ENCODE results near the gene ZNF547. TPM values are rescaled to one million over a fixed set of nuclear protein-coding genes. Genes with fewer than 3 reads are reported as not detected.

Gene ZNF547
- polyA plus RNA-seq (ENCODE audit: insufficient read length): 7.3 TPM
- long read RNA-seq, donor 1, partial matches to known transcripts: 0 of 1 reads
- long read RNA-seq, donor 1, other reads (novel, unspliced or antisense): 0 of 1 reads
- long read RNA-seq, donor 2, partial matches to known transcripts: 0 of 1 reads
- long read RNA-seq, donor 2, other reads (novel, unspliced or antisense): 0 of 1 reads
- long read RNA-seq, donor 3, partial matches to known transcripts: 0 of 1 reads
- long read RNA-seq, donor 3, other reads (novel, unspliced or antisense): 0 of 1 reads
- long read RNA-seq, donor 4: 0 reads
- long read RNA-seq, donor 5: 0 reads
- long read RNA-seq, donor 6: 0 reads
- long read RNA-seq, donor 7, partial matches to known transcripts: 0 of 1 reads
- long read RNA-seq, donor 7, other reads (novel, unspliced or antisense): 0 of 1 reads
- long read RNA-seq, donor 8, partial matches to known transcripts: 0 of 1 reads
- long read RNA-seq, donor 8, other reads (novel, unspliced or antisense): 0 of 1 reads

- peak; percentile 99 for DNase-seq
These were observed at the start of gene ZNF547, which contains the start of gene TRAPPC2B for GRCh38 chr19:57362997-57363687. Gene ZNF547, plus strand, starts transcription at chr19:57363551. Its CDS starts 5,005 bp downstream, at chr19:57368556. Gene TRAPPC2B, plus strand, starts transcription at chr19:57363551. Its CDS starts 1,283 bp downstream, at chr19:57364834.

- no peak for DNase-seq
These were observed 49.2 kb upstream of the ZNF547 start for GRCh38 chr19:57314146-57314545.

- DNase-seq: no peak
These were observed 45.8 kb upstream of the ZNF547 start for GRCh38 chr19:57317503-57317902.

- no peak for DNase-seq
These were observed 43.5 kb upstream of the ZNF547 start for GRCh38 chr19:57319869-57320179.

GRCh38 chr19:57320180-57321084, 42.9 kb upstream of the ZNF547 start, which contains the start of gene ZNF543:
Gene ZNF543, plus strand, starts transcription at chr19:57320472. Its CDS starts 382 bp downstream, at chr19:57320854.
- peak; percentile 96 for DNase-seq

GRCh38 chr19:57321116-57321515, 42.2 kb upstream of the ZNF547 start:
- no peak for DNase-seq

- DNase-seq: no peak
These were observed 41.6 kb upstream of the ZNF547 start for GRCh38 chr19:57321751-57322150.

GRCh38 chr19:57324992-57325391, 38.4 kb upstream of the ZNF547 start:
- DNase-seq: no peak

- DNase-seq: no peak
These were observed 35.4 kb upstream of the ZNF547 start for GRCh38 chr19:57327993-57328392.

GRCh38 chr19:57334191-57334590, 29.2 kb upstream of the ZNF547 start:
- DNase-seq: no peak

- no peak for DNase-seq
These were observed 24.5 kb upstream of the ZNF547 start for GRCh38 chr19:57338877-57339276.

- no peak for DNase-seq
These were observed 20.8 kb upstream of the ZNF547 start for GRCh38 chr19:57342582-57342981.

- DNase-seq: no peak
These were observed 15.2 kb upstream of the ZNF547 start for GRCh38 chr19:57348136-57348535.

GRCh38 chr19:57350877-57351805, 12.2 kb upstream of the ZNF547 start, which contains the start of gene ZNF304:
Gene ZNF304, plus strand, starts transcription at chr19:57351271. Its CDS starts 394 bp downstream, at chr19:57351665.
- DNase-seq: peak; percentile 93

GRCh38 chr19:57351867-57352266, 11.5 kb upstream of the ZNF547 start:
- DNase-seq: no peak

GRCh38 chr19:57355916-57356315, 7.4 kb upstream of the ZNF547 start:
- no peak for DNase-seq

- DNase-seq: no peak
These were observed 5.9 kb upstream of the ZNF547 start for GRCh38 chr19:57357406-57357805.

- DNase-seq: no peak
These were observed 4.1 kb upstream of the ZNF547 start for GRCh38 chr19:57359300-57359699.

GRCh38 chr19:57362419-57362818, 932 bp upstream of the ZNF547 start:
- DNase-seq: no peak

- no peak for DNase-seq
These were observed 384 bp downstream of the ZNF547 start for GRCh38 chr19:57363688-57364181.

- no peak for DNase-seq
These were observed 3.4 kb downstream of the ZNF547 start for GRCh38 chr19:57366776-57367175.
